ENCODE results near the gene LENG1. TPM values are rescaled to one million over a fixed set of nuclear protein-coding genes. Genes with fewer than 3 reads are reported as not detected.

Gene LENG1
- total RNA-seq, 1 donor from 2014 or later: 7.1 TPM

DNA sequence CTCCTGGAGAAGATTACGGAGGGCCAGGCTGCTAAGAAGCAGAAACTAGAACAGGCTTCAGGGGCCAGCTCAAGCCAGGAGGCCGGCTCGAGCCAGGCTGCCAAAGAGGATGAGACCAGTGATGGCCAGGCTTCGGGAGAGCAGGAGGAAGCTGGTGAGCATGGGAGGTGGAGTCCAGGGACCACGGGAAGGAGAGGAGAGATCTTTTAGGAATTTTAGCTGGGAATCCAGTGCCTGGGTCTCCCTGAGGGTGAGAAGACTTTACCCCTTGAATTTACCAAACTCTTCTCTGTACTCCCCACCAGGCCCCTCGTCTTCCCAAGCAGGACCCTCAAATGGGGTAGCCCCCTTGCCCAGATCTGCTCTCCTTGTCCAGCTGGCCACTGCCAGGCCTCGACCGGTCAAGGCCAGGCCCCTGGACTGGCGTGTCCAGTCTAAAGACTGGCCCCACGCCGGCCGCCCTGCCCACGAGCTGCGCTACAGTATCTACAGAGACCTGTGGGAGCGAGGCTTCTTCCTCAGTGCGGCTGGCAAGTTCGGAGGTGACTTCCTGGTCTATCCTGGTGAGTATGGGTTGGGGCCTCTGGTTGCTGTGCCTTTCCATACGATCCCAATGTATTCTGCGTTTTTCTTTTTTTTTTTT lies 32.4 kb upstream of the LENG1 start:
- H3K9me3 Mint-ChIP-seq (ENCODE audit: unreplicated experiment): no peaks in the 10 kb centered on the region
- H3K27ac Mint-ChIP-seq (ENCODE audit: unreplicated experiment): peak overlapping the region; percentile 93
- H3K36me3 Mint-ChIP-seq (ENCODE audit: unreplicated experiment): peaks cover 18% of the 10 kb centered on the region
- peaks cover 35% of the 10 kb centered on the region for H3K4me1 Mint-ChIP-seq (ENCODE audit: unreplicated experiment)
- peak overlapping the region; percentile 93 for H3K4me3 Mint-ChIP-seq (ENCODE audit: unreplicated experiment)
- TF ChIP-seq, protein P1, sequence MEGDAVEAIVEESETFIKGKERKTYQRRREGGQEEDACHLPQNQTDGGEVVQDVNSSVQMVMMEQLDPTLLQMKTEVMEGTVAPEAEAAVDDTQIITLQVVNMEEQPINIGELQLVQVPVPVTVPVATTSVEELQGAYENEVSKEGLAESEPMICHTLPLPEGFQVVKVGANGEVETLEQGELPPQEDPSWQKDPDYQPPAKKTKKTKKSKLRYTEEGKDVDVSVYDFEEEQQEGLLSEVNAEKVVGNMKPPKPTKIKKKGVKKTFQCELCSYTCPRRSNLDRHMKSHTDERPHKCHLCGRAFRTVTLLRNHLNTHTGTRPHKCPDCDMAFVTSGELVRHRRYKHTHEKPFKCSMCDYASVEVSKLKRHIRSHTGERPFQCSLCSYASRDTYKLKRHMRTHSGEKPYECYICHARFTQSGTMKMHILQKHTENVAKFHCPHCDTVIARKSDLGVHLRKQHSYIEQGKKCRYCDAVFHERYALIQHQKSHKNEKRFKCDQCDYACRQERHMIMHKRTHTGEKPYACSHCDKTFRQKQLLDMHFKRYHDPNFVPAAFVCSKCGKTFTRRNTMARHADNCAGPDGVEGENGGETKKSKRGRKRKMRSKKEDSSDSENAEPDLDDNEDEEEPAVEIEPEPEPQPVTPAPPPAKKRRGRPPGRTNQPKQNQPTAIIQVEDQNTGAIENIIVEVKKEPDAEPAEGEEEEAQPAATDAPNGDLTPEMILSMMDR (IDR thresholded peaks at IDR 0.05): no peak
- H3K27me3 Mint-ChIP-seq (ENCODE audit: unreplicated experiment): no peaks in the 10 kb centered on the region
- no peak for DNase-seq (ENCODE audit: extremely low spot score, unreplicated experiment)

DNA sequence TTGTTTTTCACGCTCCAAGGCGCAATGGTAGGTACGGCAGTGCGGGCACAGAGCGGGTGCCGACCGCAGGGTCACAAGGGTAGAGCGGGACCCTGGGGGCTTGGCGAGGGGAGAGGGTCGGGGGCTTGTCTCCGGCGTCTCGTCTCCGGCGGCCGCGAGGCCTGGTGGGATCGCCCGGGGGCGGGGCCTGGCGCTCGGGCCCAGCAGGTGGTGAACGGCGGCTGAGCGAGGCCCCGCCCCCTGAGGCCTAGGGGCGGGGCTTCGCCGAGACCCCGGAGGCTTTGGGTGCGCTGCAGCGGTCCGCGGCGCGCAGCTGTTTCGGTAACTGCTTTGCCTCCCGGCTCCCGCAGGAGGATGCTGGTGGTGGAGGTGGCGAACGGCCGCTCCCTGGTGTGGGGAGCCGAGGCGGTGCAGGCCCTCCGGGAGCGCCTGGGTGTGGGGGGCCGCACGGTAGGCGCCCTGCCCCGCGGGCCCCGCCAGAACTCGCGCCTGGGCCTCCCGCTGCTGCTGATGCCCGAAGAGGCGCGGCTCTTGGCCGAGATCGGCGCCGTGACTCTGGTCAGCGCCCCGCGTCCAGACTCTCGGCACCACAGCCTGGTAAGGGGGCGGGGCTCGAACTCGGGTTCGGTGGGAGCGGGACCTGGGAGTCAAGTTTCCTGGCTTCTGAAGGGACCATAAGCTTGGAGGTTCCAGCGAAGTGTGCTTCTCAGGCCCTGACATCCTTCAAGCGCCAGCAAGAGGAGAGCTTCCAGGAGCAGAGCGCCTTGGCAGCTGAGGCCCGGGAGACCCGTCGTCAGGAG lies 31.7 kb upstream of the LENG1 start, which contains the start of gene TSEN34:
Gene TSEN34 (plus strand): TSS at position 298 of the 800 bp plus-strand sequence. CDS start 57 bp downstream, at position 355.
- no peaks in the 10 kb centered on the region for H3K9me3 Mint-ChIP-seq (ENCODE audit: unreplicated experiment)
- H3K4me1 Mint-ChIP-seq (ENCODE audit: unreplicated experiment): peaks cover 35% of the 10 kb centered on the region
- TF ChIP-seq, protein P1 (IDR thresholded peaks at IDR 0.05): no peak
- H3K36me3 Mint-ChIP-seq (ENCODE audit: unreplicated experiment): peaks cover 18% of the 10 kb centered on the region
- no peaks in the 10 kb centered on the region for H3K27me3 Mint-ChIP-seq (ENCODE audit: unreplicated experiment)
- peak within 1 kb of the TSS; percentile 93 for H3K4me3 Mint-ChIP-seq (ENCODE audit: unreplicated experiment)
- DNase-seq (ENCODE audit: extremely low spot score, unreplicated experiment): peak; percentile 95
- peak within 1 kb of the TSS; percentile 100 for H3K27ac Mint-ChIP-seq (ENCODE audit: unreplicated experiment)

DNA sequence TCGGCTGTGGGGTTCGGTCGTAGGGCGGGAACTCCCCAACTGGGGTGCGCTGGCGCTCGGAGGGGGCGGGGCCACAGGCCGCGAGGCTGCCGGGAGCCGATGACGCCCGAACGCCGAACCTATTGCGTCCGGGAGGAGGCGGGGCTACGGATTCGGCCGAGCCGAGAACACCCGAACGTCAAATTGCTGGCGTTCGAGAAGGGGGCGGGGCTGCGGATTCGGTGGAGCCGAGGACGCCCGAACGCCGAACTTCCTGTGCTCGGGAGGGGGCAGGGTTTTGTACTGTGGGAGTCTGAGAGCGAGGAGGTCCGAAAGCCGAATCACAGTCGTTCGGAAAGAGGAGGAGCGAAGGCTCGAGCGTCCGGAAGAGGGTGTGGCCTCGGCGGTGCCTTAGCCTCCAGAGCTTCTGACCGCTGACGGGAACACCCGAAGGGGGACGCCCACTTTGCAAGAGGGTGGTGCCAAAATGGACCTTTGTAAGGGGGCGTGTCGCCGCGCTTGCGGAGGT lies 31.0 kb upstream of the LENG1 start:
- Mint-ChIP-seq H3K4me3 (ENCODE audit: unreplicated experiment) (peak overlapping the region; percentile 93), H3K4me1 (ENCODE audit: unreplicated experiment) (peaks cover 35% of the 10 kb centered on the region), H3K27ac (ENCODE audit: unreplicated experiment) (peak overlapping the region; percentile 100), H3K27me3 (ENCODE audit: unreplicated experiment) (no peaks in the 10 kb centered on the region), H3K36me3 (ENCODE audit: unreplicated experiment) (peaks cover 17% of the 10 kb centered on the region), H3K9me3 (ENCODE audit: unreplicated experiment) (no peaks in the 10 kb centered on the region)
- TF ChIP-seq, protein P1 (IDR thresholded peaks at IDR 0.05): no peak
- peak; percentile 100 for DNase-seq (ENCODE audit: extremely low spot score, unreplicated experiment)

- Mint-ChIP-seq H3K27ac (ENCODE audit: unreplicated experiment) (peak overlapping the region; percentile 100), H3K27me3 (ENCODE audit: unreplicated experiment) (no peaks in the 10 kb centered on the region), H3K36me3 (ENCODE audit: unreplicated experiment) (peaks cover 12% of the 10 kb centered on the region), H3K4me1 (ENCODE audit: unreplicated experiment) (peaks cover 35% of the 10 kb centered on the region), H3K9me3 (ENCODE audit: unreplicated experiment) (no peaks in the 10 kb centered on the region), H3K4me3 (ENCODE audit: unreplicated experiment) (peak overlapping the region; percentile 93)
- TF ChIP-seq, protein P1 (IDR thresholded peaks at IDR 0.05): no peak
- peak; percentile 100 for DNase-seq (ENCODE audit: extremely low spot score, unreplicated experiment)
These were observed 30.4 kb upstream of the LENG1 start for GRCh38 chr19:54189735-54190502.
